SK-N-DZ (cell line): ENCODE data around the gene NTSR2. TPM values are rescaled to one million over a fixed set of nuclear protein-coding genes. Genes with fewer than 3 reads are reported as not detected.

ENCODE experiments used
- DNase-seq: peaks from one replicate; pipeline ENCODE4 v3.0.0-alpha.2; 2015; ENCODE audit warnings: low spot score
- polyA plus RNA-seq, 2 experiments: library from polyadenylated mRNA; depleted of rRNA; stranded (reverse); fragments of >200 nt; gene quantifications; 2 replicates each; pipeline ENCODE4 v1.2.3, GENCODE V29; 2014

The NTSR2 gene, protein sequence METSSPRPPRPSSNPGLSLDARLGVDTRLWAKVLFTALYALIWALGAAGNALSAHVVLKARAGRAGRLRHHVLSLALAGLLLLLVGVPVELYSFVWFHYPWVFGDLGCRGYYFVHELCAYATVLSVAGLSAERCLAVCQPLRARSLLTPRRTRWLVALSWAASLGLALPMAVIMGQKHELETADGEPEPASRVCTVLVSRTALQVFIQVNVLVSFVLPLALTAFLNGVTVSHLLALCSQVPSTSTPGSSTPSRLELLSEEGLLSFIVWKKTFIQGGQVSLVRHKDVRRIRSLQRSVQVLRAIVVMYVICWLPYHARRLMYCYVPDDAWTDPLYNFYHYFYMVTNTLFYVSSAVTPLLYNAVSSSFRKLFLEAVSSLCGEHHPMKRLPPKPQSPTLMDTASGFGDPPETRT
- polyA plus RNA-seq (2014; cell fraction: cytosol; rRNA removed) = not detected in 2 replicates
- not detected in 2 replicates for polyA plus RNA-seq (2014; cell fraction: nucleus; rRNA removed)

DNA sequence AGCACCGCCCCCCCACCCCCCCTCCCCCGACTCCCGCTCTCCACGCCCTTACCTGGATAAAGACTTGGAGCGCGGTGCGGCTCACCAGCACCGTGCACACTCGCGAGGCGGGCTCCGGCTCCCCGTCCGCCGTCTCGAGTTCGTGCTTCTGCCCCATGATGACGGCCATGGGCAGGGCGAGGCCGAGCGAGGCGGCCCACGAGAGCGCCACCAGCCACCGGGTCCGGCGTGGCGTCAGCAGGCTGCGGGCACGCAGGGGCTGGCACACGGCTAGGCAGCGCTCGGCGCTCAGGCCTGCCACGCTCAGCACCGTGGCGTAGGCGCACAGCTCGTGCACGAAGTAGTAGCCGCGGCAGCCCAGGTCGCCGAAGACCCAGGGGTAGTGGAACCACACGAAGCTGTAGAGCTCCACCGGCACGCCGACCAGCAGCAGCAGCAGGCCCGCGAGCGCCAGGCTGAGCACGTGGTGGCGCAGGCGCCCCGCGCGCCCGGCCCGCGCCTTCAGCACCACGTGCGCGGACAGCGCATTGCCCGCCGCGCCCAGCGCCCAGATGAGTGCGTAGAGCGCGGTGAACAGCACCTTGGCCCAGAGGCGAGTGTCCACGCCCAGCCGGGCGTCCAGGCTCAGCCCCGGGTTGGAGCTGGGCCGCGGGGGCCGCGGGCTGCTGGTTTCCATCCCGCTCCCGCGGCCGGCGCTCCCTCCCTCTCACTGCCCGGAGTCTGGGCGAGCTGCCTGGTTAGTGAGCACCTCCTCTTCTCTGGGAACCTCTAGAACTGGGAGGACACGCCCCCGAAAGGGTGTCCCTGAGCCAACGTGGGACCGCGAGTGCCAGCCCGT lies at the start of gene NTSR2:
TSS of gene NTSR2 (minus strand) at position 742 of the 838 bp plus-strand sequence. CDS start at position 676, 66 bp downstream.
- no peak for DNase-seq

DNA sequence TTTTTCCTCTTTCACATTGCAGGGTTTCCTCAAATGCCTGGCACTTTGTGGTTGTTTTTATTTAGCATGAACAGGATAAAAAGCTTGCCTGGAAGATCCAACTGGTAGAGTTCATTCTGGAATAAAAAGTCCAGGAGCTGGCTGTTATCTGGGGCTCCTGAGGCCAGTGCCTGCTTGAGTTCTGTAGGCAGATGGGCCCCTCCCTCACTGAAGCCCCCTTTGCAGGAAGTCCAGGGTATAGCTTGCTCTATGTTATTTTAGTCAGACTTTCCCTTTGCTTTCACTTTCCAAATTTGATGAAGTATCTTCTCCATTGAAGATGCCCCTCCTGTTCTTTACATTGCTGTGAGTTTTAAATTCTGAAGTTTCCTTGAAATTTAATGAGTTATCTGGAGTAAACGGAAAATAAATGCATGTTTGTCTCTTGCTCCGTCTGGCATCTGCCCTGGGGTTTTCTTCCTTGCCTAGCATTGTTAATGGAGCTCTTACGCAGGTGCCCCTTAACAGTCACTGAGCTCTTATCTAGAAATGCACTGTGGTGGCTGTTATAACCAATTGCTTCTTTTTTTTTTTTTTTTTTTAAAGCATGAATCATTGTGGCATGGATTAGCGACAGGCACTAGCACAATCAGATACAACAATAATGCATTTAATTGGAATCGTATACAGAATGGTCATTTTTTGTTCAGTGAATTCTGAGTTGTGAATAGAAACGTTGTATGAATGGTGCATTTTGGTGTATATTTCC lies 49.4 kb upstream of the NTSR2 start:
- no peak for DNase-seq

DNA sequence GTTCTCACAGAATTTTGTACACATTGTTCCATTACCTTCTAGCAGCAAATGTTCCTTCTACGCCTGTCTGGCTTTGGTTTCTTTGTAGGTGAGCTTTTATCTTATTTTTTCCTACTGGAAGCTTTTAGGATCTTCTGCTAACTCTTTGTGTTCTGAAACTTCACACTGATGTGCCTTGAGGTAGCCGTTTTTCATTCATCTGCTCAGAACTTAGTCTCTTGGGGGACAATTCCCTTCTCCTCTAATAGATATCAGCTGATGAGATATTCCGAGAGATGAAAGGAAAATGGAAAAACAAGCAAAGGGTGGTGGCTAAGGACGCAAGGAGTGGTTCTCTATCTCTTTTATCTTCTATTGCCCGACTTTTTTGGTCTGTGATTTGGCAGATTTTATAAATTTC lies 48.6 kb upstream of the NTSR2 start:
- no peak for DNase-seq

DNA sequence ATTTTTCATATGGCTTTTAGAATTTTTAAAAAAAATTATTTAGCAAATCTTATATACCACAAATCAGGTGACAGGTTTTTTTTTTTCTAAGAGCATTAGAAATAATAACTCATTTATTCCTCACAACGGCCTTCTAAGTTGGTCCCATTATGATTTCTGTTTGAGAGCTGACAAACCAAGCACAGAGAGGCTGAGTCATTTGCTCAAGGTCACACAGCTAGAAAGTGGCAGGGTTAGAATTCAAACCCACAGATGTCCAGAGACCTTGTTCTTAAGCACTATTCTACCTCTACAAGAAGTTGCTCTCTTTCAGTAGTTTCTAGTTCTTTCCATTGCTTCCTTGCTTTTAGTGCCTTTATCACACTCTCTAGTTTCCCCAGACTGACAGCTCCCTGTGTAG lies 47.6 kb upstream of the NTSR2 start:
- no peak for DNase-seq

DNA sequence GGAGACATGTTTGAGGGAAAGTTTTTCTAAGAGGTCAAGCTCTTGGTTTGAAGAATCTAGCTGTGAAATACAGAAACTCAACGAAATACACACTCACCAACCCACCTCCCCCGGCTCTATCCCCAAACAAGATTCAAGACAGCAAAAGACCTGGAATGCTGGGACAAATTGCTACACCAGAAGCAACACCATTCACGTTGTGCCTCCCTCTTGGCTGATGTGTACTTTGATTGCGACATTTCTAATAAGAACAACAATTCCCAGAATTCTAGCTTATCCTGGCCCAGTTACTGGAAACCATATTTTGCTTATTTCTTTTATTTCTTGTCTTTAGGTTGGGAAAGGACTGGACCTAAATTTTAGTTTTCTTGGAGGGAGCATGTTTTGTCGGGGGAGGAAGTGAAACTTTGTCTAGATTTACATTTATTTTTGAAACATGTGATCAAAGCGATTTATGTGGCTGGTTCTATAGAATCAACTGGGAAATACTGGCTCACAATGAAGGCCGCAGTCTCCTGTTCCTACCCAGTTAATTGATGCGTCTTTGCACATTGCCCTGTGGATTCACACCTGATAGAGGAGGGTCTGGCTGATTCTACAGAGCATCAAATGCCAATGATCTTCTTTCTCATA lies 46.8 kb upstream of the NTSR2 start:
- DNase-seq = no peak

DNA sequence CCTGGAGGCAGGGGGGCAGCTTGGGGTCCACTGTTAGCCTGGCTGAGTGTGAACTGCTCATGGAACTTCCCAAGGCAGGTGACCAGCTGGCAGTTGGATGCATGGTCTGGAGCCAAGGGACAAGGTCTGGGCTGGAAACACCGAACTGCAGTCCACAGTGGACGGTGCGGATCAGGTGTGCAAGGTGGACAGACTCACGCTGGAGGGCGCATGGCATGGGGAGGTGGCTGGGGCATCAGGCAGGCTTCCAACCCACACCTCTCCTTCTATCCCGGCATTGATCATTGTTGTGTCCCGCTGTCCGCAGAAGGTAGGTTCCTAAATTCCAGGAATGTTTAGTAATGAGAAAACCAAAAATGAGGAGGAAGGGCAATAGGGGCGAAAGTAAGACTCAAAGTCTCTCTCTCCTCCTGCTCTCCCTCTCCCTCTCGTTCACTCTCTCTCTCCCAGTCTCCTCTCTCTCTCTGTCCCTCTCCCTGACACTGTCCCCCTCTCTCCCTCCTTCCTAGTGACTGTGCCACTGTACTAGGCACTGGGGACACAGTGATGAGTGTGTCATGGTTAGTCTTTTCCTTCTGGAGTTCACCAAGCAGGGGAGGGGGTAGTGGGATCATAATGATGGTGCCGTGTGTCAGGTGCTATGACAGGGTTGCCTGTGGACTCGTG lies 46.1 kb upstream of the NTSR2 start:
- no peak for DNase-seq

DNA sequence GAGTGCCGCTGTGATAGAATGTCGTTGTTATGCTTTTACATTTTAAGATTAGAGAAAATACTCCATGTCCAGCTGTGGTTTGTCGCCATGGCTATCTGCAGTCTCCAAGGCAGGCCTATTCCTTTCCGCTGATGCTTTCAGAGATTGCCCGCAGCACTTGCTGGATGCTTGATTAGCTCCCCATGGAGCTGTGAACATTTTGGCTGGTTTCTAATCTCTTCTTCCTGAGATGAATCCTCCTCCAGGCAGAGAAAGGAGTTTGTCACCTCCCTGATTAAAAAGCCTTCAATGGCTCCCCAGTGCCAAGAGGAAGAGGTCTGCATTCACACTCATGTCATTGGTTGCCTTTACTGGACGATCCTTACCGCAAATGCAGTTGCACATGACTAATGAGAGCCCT lies 43.8 kb upstream of the NTSR2 start:
- no peak for DNase-seq

DNA sequence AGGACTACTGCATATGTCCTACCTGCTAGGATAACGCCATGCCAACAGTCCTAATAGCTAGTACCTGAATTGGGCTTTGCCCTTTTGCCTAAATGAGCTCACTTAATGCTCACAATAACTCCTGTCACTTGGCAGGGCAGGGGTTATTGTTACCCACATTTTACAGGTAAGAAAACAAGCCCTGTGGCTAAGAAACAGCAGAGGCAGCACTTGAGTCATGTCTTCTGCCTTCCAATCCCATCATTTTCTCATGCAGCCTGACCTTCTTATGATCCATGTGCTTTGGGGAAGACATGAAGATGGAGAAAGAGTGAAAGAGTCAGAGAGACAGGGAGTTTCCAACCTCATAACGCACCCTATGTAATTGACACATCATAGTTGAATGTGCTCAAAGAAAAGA lies 42.9 kb upstream of the NTSR2 start:
- DNase-seq = no peak

DNA sequence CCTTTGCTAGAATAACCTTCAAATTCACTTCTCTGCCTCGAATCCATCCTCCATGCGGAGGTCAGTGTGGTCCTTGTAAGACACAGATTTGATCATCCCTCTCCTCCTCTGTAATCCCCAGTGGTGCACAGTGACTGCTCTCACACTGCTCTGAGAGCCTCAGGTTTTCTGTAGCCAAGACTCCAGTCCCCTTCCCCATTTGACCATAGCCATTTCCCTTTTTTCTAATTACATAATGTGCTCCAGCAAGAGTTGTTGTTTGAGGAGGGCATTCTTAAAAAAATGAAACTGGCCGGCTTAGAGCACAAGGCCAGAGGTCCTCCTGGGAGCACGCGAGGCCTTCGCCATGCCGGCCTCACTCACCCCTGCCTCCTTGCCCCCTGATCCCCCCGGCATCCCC lies 41.8 kb upstream of the NTSR2 start:
- DNase-seq = no peak

DNA sequence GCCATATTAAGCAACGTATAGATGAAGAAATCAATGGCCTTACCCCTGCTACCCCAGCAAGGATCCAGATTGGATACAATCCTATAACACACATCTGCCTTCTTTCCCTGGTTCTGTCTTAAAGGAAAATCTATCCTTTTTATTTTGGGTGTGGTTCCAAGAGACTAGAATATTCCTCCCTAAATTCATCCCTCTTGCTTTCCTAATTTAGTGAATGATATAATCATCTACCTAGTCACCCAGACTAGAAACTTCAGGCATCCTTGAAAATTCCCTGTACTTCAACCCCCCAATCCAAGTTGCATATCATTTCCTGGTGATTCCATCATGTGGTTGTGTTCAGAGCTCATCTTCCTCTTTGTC lies 41.3 kb upstream of the NTSR2 start:
- DNase-seq = no peak

DNA sequence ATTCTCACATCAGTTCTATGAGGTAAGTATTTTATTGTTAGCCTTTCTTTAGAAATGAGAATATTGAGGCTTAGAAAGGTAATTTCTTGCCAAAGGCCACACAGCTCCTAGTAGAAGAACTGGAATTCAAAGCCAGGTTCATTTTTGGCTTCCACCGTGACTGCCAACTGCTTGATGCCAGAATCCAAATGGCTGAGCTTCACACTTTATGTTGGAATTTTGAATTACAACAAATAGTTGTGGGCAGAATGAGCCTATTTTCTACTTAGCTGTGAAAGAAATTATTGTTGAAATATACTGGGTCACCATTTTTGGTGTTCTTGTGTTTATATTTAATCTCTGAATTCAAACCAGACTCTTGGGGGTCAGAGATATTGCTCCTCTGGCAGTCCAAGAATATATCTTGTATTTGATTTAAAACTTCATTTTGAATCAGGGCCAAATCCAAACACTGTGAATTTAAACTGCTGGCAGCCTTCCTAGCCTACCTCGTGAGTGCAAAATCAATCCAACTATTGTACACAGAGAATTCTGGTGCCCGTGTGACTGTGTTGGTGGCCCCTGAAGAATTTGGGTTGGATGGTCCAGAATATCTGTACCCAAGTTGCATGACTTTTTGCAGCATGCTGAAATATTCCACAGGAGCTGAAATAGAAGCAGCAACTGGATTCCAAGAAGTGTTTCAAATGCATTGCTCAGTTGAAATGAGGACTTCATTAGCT lies 40.8 kb upstream of the NTSR2 start:
- no peak for DNase-seq

DNA sequence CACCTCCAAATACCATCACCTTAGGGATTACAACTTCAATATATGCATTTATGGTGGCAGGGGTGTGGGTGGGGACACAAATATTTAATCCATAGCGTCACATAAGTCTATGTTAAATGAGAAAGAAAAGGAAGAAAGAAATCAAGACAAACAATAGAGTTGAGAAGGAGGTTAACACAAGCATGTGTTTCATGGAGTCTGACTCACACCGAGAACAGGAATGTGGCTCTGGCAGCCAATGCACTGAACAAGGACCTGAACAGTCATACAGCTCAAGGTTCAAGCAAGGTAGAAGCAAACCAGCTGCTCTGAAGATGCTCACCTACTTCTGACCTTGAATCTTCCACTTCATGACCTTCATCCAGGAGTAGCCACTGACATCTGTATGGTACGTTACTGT lies 40.2 kb upstream of the NTSR2 start:
- DNase-seq = no peak

DNA sequence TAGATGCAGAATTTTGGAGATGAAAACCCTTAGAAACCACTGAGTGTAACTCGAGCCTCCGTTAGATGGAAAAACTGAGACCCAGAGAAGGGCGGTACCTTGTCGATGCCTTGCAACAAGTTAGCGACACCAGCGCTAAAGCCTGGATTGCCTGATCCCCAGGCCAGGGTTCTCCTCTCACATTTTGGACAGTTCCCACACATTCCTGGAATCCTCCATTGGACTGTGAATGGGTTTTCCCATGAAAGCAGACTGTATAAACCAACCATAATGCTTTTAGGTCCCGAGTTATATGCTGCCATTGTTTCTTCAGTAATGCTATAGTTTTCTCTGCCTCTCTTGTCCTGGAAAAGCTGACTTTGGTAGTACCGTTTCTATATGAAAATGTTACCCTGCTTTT lies 39.3 kb upstream of the NTSR2 start:
- no peak for DNase-seq

DNA sequence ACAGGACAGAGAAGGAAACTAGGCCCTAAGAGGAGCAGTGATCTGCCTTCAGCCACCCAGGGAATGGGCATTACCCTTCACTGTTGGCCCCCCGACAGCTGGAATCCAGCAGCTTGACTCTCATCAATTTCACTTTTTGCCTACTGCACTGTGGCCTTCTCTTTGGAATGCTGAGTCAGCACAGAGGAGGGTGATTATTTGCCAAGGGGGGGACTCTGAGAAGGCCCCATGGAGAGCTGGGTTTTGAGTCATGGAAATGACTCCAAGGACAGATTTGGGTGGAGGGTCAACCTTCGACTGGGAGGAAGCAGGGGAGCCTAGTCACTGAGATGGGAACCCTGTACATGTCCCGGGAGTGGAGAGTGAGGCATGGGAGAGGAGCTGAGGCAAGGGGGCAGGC lies 38.1 kb upstream of the NTSR2 start:
- DNase-seq = no peak

DNA sequence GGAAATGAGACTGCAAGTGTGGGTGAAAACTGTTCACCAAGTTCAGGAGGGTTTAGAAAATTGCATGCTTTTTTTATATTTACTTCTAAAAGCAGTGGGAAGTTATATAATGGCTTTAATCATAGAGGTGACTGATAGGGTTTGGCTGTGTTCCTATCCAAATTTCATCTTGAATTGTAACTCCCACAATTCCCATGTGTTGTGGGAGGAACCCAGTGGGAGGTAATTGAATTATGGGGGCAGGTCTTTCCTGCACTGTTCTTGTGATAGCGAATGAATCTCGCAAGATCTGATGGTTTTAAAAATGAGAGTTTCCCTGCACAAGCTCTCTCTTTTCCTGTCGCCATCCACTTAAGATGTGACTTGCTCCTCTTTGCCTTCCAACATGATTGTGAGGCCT lies 35.7 kb upstream of the NTSR2 start:
- DNase-seq = no peak

DNA sequence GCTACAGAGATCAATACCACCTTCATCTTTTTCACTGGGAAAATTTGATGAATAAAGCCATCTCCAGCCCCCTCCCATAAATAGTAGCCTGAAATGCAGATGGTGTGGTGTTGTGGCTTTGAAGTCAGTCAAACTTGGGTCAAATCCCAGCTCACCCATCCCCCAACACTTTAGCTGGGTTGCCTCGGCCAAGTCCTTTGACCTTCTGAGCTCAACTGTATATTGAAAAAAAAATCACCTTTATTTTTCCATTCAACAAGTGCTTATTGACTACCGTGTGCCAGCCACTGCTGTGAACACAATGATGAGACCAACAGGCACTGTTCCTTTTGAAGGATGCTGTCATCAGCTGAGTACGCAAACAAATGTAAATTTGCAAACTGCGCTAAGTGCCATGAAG lies 35.1 kb upstream of the NTSR2 start:
- no peak for DNase-seq

DNA sequence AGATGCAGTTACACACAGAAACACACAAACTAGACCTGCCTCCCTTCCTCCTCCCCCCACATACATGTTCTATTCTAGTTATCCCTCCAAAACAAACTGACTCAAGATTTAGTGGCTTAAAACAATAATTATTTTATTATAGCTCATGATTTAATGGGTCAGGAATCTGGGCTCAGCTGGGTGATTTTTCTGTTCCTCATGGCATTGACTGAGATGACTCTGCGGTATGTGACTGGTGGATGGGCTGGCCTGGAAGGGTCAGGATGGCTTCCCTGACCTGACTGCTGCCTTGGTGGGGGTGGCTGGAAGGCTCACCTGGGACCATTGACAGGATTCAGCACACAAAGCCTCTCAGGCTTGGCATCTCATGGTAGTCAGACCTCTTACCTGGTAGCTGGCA lies 33.7 kb upstream of the NTSR2 start:
- no peak for DNase-seq

DNA sequence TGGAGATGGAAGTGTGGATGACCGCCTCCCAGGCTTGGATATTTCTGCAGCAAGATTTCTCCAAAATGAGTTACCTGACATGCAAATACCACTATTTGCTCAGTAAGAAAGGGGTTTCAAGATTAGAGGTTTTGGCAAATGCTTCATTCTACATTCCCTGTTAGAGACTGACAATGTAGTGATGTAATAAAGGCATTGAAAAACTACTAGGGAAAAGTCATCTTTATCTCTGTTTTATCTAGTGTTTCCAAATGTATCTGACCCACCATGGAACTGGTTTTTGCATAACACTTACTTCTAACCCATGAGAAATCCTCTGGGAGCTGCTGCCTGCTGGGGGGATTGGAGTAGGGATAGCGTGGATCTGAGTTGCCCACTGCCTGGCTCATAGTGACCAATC lies 33.0 kb upstream of the NTSR2 start:
- DNase-seq = no peak

DNA sequence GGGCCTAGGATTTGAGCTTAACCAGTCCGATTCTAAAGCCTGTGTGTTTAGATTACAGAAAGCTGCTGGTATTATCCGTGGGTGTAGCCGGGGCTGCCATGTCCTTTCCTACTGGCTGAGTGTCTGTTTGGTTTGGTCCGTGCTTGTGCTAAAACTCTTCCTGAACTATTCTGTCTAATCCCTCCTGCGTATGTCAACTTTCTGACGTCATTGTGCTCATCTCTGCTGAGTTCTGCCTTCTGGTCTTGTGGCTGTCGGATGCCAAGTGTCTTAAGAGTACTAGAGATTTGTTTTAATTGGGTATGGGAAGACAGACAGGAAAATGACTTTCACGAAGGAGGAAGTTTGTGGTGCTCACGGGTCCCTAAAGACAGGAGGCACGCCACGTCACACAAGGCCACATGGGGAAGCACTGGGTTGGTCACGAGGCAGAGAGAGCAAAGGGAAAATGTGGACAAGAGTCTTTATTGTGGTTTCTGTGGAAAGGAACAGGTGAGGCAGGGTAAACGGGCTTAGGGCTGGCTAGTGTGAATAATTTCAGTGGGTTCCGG lies 31.8 kb upstream of the NTSR2 start:
- DNase-seq = no peak

DNA sequence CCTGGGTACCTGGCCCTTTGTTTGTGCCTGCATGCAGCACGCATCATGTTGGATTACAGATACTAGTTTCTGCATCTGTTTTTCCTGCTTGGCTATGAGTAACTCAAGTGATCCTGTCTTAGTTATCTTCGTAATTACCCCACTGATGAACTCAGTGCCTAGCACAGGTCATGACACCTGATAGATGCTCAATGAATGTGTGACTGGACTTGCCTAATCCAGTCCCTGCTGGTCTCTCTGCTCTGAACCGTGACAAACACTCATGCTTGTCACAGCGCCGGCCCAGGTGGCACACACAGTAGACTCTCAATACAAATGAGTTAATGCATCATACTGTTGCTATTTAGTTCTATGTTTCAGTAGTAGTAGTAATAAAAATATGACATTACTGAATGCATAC lies 31.2 kb upstream of the NTSR2 start:
- no peak for DNase-seq
